Activated naive CD4-positive, alpha-beta T cell treated with Interleukin-2 at 50 U/mL for 16 hours (primary cell): ENCODE results near the gene CASP10.

Source experiments
- DNase-seq: peaks from one replicate; pipeline ENCODE4 v3.0.0-alpha.2; 2020

CASP10 gene

DNA sequence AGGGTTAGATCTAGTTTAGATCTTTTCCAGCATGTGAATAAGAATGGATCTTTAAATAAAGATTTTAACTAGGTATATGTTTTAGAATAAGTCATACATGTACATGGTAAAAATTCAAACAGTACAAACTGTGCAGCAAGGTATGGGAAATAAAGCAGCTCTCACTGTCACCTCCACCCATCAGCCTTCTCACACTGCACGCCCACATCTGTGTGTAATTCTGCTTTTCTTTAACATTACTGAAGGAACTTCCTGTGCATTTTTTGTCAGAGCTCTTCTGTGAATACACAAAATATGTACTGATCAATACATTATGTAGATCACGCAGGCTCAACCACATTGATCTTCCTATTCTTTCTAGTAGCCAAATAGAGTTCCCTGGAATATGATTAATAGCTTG, 80.8 kb downstream of the CASP10 start:
- no peak for DNase-seq

DNA sequence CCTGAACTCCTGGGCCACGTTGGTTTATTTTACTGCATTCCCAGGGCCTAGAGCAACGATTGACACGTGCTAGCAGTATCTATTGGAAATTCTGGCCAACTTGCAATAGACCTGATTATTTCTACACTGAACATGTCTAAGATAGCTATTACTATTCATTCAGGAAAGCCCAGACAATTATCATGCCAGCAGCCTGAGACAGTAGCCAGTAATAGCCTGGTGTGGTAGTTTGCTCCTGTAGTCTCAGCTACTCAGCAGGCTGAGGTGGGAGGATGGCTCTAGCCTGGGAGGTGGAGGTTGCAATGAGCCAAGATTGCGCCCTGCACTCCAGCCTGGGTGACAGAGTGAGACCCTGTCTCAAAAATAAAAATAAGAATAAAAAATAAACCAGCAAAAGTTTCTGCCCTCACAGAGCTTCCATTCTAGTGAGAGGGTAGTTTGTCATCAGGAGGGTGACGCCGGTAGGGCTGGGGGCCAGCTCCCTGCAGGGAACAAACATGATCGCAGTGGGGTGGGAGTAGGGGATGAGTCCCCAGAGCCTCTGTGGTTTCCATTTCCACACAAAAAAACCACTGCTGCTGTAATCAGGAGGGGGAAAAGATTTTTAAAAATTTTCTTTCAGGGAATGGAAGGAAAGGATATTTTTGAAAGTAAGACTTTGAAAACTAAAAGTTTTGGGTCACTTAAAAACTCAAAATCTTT, 81.7 kb downstream of the CASP10 start:
- DNase-seq, result no peak

DNA sequence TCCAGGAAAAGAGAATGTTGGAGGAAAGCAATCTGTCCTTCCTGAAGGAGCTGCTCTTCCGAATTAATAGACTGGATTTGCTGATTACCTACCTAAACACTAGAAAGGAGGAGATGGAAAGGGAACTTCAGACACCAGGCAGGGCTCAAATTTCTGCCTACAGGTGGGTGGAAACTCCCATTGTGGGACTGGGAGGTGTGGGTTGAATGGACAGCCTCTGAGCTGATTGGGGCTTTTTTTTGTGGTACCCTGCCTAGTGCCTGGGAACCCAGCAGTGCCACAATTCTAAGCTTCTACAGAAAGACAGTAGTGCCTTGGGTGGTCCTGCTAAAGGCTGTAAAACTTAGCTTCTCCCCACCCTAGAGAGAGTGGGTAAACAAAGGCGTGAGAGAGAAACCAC, 83.7 kb downstream of the CASP10 start:
- DNase-seq, result no peak

DNA sequence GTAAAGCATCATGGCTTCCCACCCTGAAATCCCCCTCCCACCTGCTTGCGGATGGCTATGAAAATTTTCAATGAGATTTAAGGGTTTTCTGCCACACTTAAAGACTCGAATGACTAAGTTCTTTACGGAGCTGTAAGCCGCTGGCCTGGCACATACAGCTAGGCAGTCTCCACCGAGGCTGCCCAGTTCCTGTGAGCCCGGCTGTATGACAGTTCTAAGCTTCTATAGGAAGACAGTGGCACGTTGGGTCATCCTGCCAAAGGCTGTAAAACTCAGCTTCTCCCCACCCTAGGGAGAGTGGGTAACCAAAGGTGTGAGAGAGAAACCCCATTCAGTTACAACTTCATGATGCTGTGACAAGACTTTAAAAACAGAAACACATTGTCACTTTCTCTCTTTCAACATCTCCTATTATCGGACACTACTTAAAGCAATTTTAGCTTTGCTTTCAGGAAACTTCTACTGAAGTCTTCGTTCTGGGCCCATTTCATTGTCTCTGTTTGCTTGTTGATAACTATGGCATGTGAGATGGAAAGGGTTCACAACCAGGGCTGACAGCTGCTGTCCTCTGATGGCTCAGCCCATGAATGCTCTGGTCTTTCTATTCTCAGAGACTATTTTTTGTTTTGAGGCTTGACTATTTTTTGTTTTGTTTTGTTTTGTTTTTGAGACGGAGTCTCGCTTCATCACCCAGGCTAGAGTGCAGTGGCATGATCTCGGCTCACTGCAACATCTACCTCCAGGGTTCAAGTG, 84.5 kb downstream of the CASP10 start:
- DNase-seq, result peak; percentile 55

DNA sequence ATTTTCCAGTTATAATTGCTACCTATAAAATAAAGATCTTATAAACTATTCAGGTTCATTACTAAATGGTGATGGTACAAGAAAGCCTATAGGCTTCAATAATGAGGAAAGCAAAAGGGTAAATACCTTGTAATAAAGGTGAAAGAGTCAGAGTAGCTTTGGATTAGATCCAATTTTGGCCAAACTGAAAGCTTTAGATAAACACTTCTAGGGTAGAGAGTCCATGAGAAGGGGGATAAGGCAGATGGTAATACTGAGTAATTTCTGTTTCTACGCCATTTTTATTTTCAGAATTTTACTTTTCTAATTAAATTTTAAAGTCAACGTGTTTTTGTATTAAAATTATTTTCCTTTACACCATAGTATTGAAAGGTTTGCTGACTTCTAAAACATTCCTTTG, 86.8 kb downstream of the CASP10 start:
- DNase-seq, result no peak

DNA sequence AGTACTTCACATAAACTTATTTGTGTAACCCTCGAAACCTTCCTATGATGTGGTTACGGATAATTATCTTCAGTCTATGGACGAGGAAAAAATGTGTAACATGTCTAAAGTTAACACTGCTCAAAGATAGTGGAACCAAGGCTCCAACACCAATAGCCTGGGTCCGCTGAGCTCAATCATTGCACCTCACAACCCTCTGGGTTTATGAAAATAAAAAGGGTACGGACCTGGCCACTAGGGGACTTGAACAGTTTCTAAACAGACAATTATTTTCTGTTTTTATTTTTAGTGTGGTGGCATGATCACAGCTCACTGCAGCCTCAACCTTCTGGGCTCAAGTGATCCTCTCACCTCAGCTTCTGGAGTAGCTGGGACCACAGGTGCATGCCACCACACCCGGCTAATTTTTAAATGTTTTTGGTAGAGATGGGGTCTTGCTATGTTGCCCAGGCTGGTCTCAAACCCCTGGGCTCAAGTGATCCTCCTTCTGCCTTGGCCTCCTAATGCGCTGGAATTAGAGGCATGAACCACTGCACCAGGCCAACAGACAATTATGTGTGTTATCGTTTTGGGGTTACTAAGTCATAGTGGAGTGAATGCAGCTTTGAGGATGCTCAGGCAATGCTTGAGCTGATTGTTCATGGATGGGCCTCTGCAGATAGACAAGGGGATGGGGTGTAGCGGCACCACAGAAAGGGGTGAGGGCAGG, 87.5 kb downstream of the CASP10 start:
- no peak for DNase-seq

DNA sequence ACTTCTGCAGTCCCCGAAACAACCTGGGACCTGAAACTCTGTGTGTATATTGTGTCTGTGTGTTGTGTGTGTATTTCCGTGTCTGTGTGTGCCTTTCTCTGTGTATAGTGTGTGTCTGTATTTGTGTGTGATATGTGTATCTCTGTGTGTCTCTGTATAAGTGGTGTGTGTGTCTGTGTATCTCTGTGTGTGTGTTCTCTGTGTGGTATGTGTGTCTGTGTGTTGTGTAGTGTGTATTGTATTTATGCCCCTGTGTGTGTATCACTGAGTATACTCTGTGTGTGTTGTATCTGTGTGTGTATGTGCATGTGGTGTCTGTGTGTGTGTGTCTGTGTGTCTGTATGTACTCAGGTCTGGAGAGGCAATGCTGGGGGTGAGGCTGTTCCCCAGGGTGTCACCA, 89.0 kb downstream of the CASP10 start:
- no peak for DNase-seq

DNA sequence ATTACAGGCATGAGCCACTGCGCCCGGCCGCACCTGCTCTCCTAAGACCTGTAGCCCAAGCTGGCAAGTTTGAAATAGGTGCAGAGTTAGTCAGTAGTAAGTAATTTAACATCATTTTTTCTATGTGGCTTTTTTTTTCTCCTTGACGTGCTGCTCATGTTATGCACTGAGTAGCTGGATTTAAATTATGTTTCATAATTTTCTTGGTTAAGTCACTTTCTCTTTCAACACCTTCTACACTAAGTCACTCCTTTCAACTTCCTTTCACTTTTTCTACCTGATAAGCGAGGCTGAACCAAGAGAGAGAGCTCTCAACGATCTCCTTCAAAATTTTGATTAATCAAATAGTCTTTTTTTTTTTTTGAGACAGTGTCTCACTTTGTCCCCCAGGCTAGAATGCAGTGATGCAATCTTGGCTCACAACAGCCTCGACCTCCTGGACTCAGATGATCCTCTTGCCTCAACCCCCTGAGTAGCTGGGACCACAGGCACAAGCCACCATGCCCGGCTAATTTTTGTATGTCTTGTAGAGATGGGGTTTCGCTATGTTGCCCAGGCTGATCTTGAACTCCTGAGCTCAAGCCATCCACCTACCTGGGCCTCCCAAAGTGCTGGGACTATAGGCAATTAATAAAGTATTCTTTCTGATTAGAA, 90.5 kb downstream of the CASP10 start:
- DNase-seq, result no peak

DNA sequence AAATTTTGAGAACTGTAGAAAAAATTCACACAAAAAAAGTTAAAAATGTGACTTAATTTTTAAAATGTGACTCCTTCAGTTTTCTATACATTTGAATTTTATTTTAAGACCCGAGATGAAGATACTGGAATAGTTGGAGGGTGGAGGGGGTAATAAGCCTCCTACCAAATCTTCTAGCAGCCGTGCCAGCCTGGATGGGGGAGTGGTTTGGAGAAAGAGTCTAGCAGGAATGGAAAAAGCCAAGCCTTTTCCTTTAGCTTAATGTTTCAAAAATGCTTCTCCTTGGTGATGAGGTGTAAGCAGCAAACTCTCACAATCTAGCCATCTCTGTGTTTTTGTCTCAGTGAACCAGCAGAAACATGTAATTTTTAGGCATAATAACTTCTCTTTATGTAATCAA, 92.1 kb downstream of the CASP10 start:
- no peak for DNase-seq

DNA sequence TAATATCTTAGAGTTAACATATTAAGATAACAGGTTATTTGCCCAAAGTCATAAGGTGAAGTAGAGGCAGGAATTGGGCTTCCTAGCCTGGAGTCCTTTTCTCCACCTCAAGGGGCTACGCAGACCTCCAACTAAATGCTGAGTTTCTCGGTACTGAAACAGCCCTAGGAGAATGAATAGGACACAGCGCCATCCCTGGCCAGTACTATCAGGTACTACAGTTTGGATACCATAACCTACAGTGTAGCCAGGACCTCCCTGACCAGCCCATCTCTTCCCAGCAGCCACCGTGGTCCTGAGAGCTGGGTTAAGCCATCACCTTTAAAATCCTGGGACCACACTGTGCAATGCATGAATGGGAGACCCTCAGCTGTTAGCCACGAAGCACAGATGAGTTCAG, 93.0 kb downstream of the CASP10 start:
- no peak for DNase-seq

DNA sequence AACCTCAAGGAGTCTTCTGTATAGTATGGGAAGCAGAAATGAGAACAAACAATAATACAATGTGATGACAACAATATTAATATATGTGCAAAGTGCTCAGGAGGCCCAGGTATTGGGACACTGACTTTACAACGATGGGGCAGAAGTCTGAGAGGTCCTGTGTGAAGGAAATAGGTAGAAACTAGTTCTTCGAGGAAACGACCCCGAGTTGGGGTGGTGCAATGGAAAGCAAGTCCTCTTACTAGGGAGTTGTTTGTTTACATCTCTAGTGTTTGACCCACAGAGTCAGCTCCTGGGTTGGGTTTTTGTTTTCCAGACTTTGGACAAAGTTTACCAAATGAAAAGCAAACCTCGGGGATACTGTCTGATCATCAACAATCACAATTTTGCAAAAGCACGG, 93.6 kb downstream of the CASP10 start:
- DNase-seq, result no peak
